ENCODE measurements around the gene HDAC8. TPM values are rescaled to one million over a fixed set of nuclear protein-coding genes. Genes with fewer than 3 reads are reported as not detected.

HDAC8 gene
- total and polyA plus RNA-seq, 9 of the 15 experiments (the other 6 are each of a cell fraction or from before 2014, with no cell fraction given) = 18.9 to 53.8 (median 28.7) TPM

GRCh38 chrX:72554448-72555140, 18.0 kb downstream of the HDAC8 start (continued):
- no peak for TF ChIP-seq UBTF (IDR thresholded peaks at IDR 0.05; ENCODE audit: borderline replicate concordance in 1 of 2, low read depth in 2 of 2, low read length in 2 of 2)
- no peak for TF ChIP-seq MTA3 (IDR thresholded peaks at IDR 0.05; ENCODE audit: borderline replicate concordance)
- TF ChIP-seq FUS (optimal IDR thresholded peaks at IDR 0.05; ENCODE audit: low read depth, low read length) = no peak
- 0 out of 2 replicates have a peak, but pooled peaks have one; percentile 12 for TF ChIP-seq VEZF1 (CRISPR knock-in tag; IDR thresholded peaks at IDR 0.05)
- peak; percentile 32 to 44 (median 33); a peak in 3 of 6 replicates for TF ChIP-seq CTCF (IDR thresholded peaks at IDR 0.05 in 2 of 3, conservative IDR thresholded peaks at IDR 0.05 in 1 of 3; ENCODE audit: insufficient read depth in 2 of 3, low read depth in 1 of 3, low read length in 3 of 3)
- TF ChIP-seq RAD21 (CRISPR knock-in tag; conservative IDR thresholded peaks at IDR 0.05 in 1 of 2, IDR thresholded peaks at IDR 0.05 in 1 of 2) = 0 out of 4 replicates have a peak, but pooled peaks of 1 of the 2 experiments have one; percentile 4
- TF ChIP-seq ZNF444 (CRISPR knock-in tag; IDR thresholded peaks at IDR 0.05) = no peak
- no peak for TF ChIP-seq ELF4 (CRISPR knock-in tag; IDR thresholded peaks at IDR 0.05)
- 0 out of 4 replicates have a peak, but pooled peaks of 1 of the 2 experiments have one; percentile 24 for TF ChIP-seq MAZ (CRISPR knock-in tag; conservative IDR thresholded peaks at IDR 0.05 in 1 of 2, IDR thresholded peaks at IDR 0.05 in 1 of 2)
- TF ChIP-seq HCFC1 (IDR thresholded peaks at IDR 0.05; ENCODE audit: low read depth, low read length) = no peak
- TF ChIP-seq ARHGAP35 (IDR thresholded peaks at IDR 0.05; ENCODE audit: partially characterized antibody) = no peak
- TF ChIP-seq CHAMP1 (IDR thresholded peaks at IDR 0.05) = 0 out of 2 replicates have a peak, but pooled peaks have one; percentile 44
- TF ChIP-seq ZNF398 (CRISPR knock-in tag; IDR thresholded peaks at IDR 0.05) = no peak
- TF ChIP-seq GABPA (tag; conservative IDR thresholded peaks at IDR 0.05; ENCODE audit: low read depth) = no peak
- no peak for TF ChIP-seq ZNF239 (CRISPR knock-in tag; IDR thresholded peaks at IDR 0.05)
- peak; percentile 52 for TF ChIP-seq NFIC (IDR thresholded peaks at IDR 0.05)
